Osteoblast (primary cell): Measurements from ENCODE around the gene ANKS4B. TPM values are rescaled to one million over a fixed set of nuclear protein-coding genes. Genes with fewer than 3 reads are reported as not detected.

Experiments used
- DNase-seq: peaks from one replicate; pipeline ENCODE4 v3.0.0; 2011; ENCODE audit warnings: low spot score, mixed read lengths; ENCODE audit not compliant: insufficient read length; ENCODE audit errors: missing footprints
- H2AFZ ChIP-seq: 2 replicates; pipeline ENCODE4 v1.6.0; 2011; ENCODE audit warnings: mild to moderate bottlenecking, low read length
- H3K27ac ChIP-seq: 2 replicates; pipeline ENCODE4 v1.5.1; 2011; ENCODE audit warnings: mild to moderate bottlenecking, low read depth, low read length, moderate library complexity
- H3K27me3 ChIP-seq: 2 replicates; pipeline ENCODE4 v1.6.0; 2012; ENCODE audit warnings: mild to moderate bottlenecking, control low read depth, inconsistent platforms, low read length, moderate library complexity; ENCODE audit not compliant: insufficient read depth
- H3K36me3 ChIP-seq: 2 replicates; pipeline ENCODE4 v1.5.1; 2011; ENCODE audit warnings: mild to moderate bottlenecking, low read length, control low read depth, moderate library complexity; ENCODE audit not compliant: insufficient read depth
- H3K4me1 ChIP-seq: 2 replicates; pipeline ENCODE4 v1.5.1; 2011; ENCODE audit warnings: mild to moderate bottlenecking, low read length, control low read depth, moderate library complexity; ENCODE audit not compliant: insufficient read depth
- H3K4me2 ChIP-seq: 2 replicates; pipeline ENCODE4 v1.6.0; 2011; ENCODE audit warnings: mild to moderate bottlenecking, low read length; ENCODE audit not compliant: insufficient read depth
- H3K4me3 ChIP-seq: fragments of 200-600 bp; sonication (generic); 3 replicates; pipeline ENCODE4 v1.5.1; 2012; ENCODE audit warnings: mild to moderate bottlenecking, low read length, inconsistent platforms; ENCODE audit not compliant: insufficient read depth
- H3K79me2 ChIP-seq: 2 replicates; pipeline ENCODE4 v1.6.0; 2012; ENCODE audit warnings: mild to moderate bottlenecking, low read length, control low read depth, inconsistent platforms; ENCODE audit not compliant: insufficient read depth
- H3K9me3 ChIP-seq: 2 replicates; pipeline ENCODE4 v1.5.1; 2011; ENCODE audit warnings: low read depth, low read length, control low read depth
- H4K20me1 ChIP-seq: 2 replicates; pipeline ENCODE4 v1.6.0; 2012; ENCODE audit warnings: mild to moderate bottlenecking, low read length, control low read depth; ENCODE audit not compliant: insufficient read depth
- total RNA-seq: library from RNA; depleted of rRNA; stranded (reverse); fragments of >200 nt; gene quantifications from 2 replicates; pipeline ENCODE4 v1.2.3, GENCODE V29; 2012
- TF ChIP-seq, protein P1 (sequence below): IDR thresholded peaks from 2 replicates; pipeline ENCODE4 v1.5.1; 2011; ENCODE audit warnings: mild to moderate bottlenecking, low read depth, low read length, moderate library complexity; ENCODE audit errors: extremely low read depth

The ANKS4B gene
- total RNA-seq, 1 donor, result not detected

- peaks cover 46% of the 10 kb centered on the region for H3K27me3 ChIP-seq
- DNase-seq, result no peak
- no peaks in the 10 kb centered on the region for H3K36me3 ChIP-seq
- no peak overlapping the region for H3K4me3 ChIP-seq
- TF ChIP-seq, protein P1, sequence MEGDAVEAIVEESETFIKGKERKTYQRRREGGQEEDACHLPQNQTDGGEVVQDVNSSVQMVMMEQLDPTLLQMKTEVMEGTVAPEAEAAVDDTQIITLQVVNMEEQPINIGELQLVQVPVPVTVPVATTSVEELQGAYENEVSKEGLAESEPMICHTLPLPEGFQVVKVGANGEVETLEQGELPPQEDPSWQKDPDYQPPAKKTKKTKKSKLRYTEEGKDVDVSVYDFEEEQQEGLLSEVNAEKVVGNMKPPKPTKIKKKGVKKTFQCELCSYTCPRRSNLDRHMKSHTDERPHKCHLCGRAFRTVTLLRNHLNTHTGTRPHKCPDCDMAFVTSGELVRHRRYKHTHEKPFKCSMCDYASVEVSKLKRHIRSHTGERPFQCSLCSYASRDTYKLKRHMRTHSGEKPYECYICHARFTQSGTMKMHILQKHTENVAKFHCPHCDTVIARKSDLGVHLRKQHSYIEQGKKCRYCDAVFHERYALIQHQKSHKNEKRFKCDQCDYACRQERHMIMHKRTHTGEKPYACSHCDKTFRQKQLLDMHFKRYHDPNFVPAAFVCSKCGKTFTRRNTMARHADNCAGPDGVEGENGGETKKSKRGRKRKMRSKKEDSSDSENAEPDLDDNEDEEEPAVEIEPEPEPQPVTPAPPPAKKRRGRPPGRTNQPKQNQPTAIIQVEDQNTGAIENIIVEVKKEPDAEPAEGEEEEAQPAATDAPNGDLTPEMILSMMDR, result no peak
- no peak overlapping the region for H2AFZ ChIP-seq
- H3K9me3 ChIP-seq, result no peaks in the 10 kb centered on the region
- H3K27ac ChIP-seq, result no peak overlapping the region
- H3K4me2 ChIP-seq, result no peak overlapping the region
- no peaks in the 10 kb centered on the region for H3K4me1 ChIP-seq
- no peaks in the 10 kb centered on the region for H4K20me1 ChIP-seq
- H3K79me2 ChIP-seq, result no peaks in the 10 kb centered on the region
These were observed 26.9 kb upstream of the ANKS4B start for GRCh38 chr16:21206550-21206949.

DNA sequence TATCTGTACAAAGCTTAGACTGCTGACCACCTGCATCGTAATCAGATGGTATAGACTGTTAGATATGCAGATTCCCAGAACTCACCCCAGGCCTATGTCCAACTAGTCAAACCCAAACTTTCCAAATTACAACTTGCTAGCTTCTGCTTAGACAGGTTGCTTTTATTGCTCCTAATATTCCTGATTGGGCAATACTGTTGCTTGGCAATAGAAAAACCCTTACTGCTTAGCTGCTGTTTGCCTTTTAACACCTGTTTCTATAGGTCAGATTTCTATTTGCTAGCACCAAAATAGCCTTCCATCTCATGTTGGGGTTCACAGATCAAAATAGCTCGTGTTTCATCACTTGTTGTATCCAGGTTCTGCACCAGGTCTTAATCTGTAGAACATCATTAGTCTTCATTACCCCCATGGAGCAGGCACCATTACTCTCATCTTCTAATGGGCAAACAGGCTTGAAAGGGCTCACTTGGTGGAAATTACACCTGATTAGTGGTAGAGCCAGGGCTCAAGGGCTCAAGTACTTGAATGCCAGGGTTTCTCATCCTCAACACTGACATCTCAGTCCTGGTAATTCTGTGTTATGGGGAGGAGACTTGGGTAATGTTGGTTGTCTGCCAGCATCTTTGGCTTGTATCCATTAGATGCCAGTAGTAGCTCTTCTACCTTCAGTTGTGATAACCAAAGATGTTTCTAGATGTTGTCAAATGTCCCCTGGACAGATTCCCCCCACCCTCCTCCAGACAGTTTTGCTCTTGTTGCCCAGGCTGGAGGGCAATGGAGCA lies 24.9 kb upstream of the ANKS4B start:
- TF ChIP-seq, protein P1, result no peak
- peak; percentile 61 for DNase-seq
- Histone ChIP-seq H3K36me3 (no peaks in the 10 kb centered on the region), H2AFZ (no peak overlapping the region), H4K20me1 (no peaks in the 10 kb centered on the region), H3K4me2 (no peak overlapping the region), H3K4me3 (no peak overlapping the region), H3K27ac (no peak overlapping the region), H3K27me3 (peaks cover 31% of the 10 kb centered on the region), H3K9me3 (no peaks in the 10 kb centered on the region), H3K79me2 (no peaks in the 10 kb centered on the region), H3K4me1 (no peaks in the 10 kb centered on the region)

DNA sequence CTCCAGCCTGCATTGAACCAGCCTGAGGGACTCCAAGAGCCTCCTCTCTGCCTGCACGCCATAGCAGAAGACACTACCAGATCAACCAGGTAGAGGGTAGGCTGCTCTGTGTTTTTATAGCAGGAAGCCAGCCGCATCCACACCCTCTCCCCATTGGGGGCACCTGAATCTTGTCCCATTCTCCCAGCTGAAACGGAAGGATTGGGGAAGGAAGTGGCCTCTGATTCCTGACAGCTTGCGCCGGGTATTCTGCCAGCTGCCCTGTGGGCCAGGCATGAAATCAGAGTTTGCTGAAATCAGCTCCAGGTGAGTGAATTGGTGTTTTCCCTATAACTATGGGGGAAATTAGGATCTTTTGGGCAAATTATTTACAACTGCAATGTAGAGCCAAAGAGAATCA lies 22.0 kb upstream of the ANKS4B start, which contains the start of gene ZP2:
ZP2 (minus strand) TSS at position 89 of the 400 bp plus-strand sequence; CDS start at position 62, 27 bp downstream.
- H3K79me2 ChIP-seq, result no peaks in the 10 kb centered on the region

DNA sequence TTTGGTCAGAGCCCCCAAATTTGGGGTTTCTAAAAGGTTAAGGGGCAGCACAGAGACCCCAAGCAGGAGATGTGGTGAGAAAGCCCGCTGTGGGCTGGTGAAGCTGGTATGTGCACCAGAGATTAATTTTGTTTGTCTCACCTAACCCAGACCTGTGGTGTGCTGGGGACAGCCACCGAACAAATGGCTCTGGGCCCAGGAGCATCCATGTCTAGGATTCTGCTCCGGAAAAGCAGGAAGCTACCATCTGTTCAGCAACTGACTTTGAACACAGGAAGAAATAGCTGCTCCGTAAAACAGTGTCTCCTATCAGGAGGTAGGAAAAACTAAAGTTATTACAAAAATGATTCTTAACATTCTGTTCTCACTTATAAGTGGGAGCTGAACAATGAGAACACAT lies 19.4 kb upstream of the ANKS4B start:
- no peaks in the 10 kb centered on the region for H4K20me1 ChIP-seq
- H3K36me3 ChIP-seq, result no peaks in the 10 kb centered on the region
- H3K27ac ChIP-seq, result no peak overlapping the region
- no peaks in the 10 kb centered on the region for H3K9me3 ChIP-seq
- H3K4me1 ChIP-seq, result no peaks in the 10 kb centered on the region
- no peak overlapping the region for H3K4me2 ChIP-seq
- no peak for DNase-seq
- TF ChIP-seq, protein P1, result no peak
- no peak overlapping the region for H3K4me3 ChIP-seq
- peaks cover 28% of the 10 kb centered on the region for H3K27me3 ChIP-seq
- no peak overlapping the region for H2AFZ ChIP-seq
- no peaks in the 10 kb centered on the region for H3K79me2 ChIP-seq

More for the DNA sequence above, 22.0 kb upstream of the ANKS4B start, which contains the start of gene ZP2:
- no peak for DNase-seq
- Histone ChIP-seq H4K20me1 (no peaks in the 10 kb centered on the region), H3K36me3 (no peaks in the 10 kb centered on the region), H3K27ac (no peak within 1 kb of the TSS), H3K9me3 (no peaks in the 10 kb centered on the region), H3K4me2 (no peak within 1 kb of the TSS), H2AFZ (no peak within 1 kb of the TSS), H3K4me3 (no peak within 1 kb of the TSS), H3K4me1 (no peaks in the 10 kb centered on the region), H3K27me3 (peaks cover 25% of the 10 kb centered on the region)
- TF ChIP-seq, protein P1, result no peak
